Endodermal cell (in vitro differentiated cells): ENCODE data around the gene DOCK2. TPM values are rescaled to one million over a fixed set of nuclear protein-coding genes. Genes with fewer than 3 reads are reported as not detected.

Experiments used
- DNase-seq: peaks from one replicate; pipeline ENCODE4 v3.0.0-alpha.2; 2017
- H3K27ac ChIP-seq: 2 replicates; pipeline ENCODE4 v1.5.1; 2013; ENCODE audit warnings: mild to moderate bottlenecking, low read depth, low read length, moderate library complexity
- H3K27me3 ChIP-seq: 2 replicates; pipeline ENCODE4 v1.6.1; 2013; ENCODE audit warnings: mild to moderate bottlenecking, low read length, moderate library complexity; ENCODE audit not compliant: insufficient read depth, control insufficient read depth, poor library complexity, severe bottlenecking
- H3K36me3 ChIP-seq: 2 replicates; pipeline ENCODE4 v1.7.0; 2013; ENCODE audit warnings: mild to moderate bottlenecking, low read length, moderate library complexity; ENCODE audit not compliant: control insufficient read depth, insufficient read depth
- H3K4me1 ChIP-seq: one replicate; pipeline ENCODE4 v1.7.0; 2013; ENCODE audit warnings: low read length; ENCODE audit not compliant: control insufficient read depth, insufficient read depth
- H3K4me3 ChIP-seq: 2 replicates; pipeline ENCODE4 v1.5.1; 2013; ENCODE audit warnings: mild to moderate bottlenecking, low read length, moderate library complexity
- H3K9ac ChIP-seq: 2 replicates; pipeline ENCODE4 v1.6.1; 2013; ENCODE audit warnings: mild to moderate bottlenecking, low read length, moderate library complexity; ENCODE audit not compliant: poor library complexity, severe bottlenecking; ENCODE audit errors: extremely low read depth
- H3K9me3 ChIP-seq: 2 replicates; pipeline ENCODE4 v1.6.1; 2013; ENCODE audit warnings: mild to moderate bottlenecking, low read length, moderate library complexity; ENCODE audit not compliant: control insufficient read depth
- H3K27ac Mint-ChIP-seq: 2 replicates; pipeline ENCODE4 v1.8.0; 2020; ENCODE audit warnings: mixed read lengths
- H3K27me3 Mint-ChIP-seq: 2 replicates; pipeline ENCODE4 v1.8.0; 2021; ENCODE audit warnings: mild to moderate bottlenecking, mixed read lengths; ENCODE audit not compliant: insufficient read depth
- H3K36me3 Mint-ChIP-seq: 2 replicates; pipeline ENCODE4 v1.8.0; 2020; ENCODE audit warnings: low read depth, mixed read lengths
- H3K4me1 Mint-ChIP-seq: 2 replicates; pipeline ENCODE4 v1.8.0; 2020; ENCODE audit warnings: mixed read lengths
- H3K4me3 Mint-ChIP-seq: 2 replicates; pipeline ENCODE4 v1.8.0; 2020; ENCODE audit warnings: mild to moderate bottlenecking, moderate library complexity, mixed read lengths
- H3K9me3 Mint-ChIP-seq: 2 replicates; pipeline ENCODE4 v1.8.0; 2020; ENCODE audit warnings: mild to moderate bottlenecking, mixed read lengths
- CTCF ChIP-seq: fragments of 200-600 bp; sonication (generic); conservative IDR thresholded peaks from 2 replicates; pipeline ENCODE4 v1.5.0; 2021; ENCODE audit warnings: antibody characterized with exemption, mild to moderate bottlenecking
- WGBS, 2 experiments: methylation state at CpG; one replicate each; pipeline versions ENCODE4 v1.1.5 to v1.1.7; 2013; ENCODE audit warnings: missing lambda C conversion rate in 2 of 2, mixed read lengths in 1 of 2; ENCODE audit not compliant: insufficient coverage in 1 of 2, insufficient read length in 1 of 2; 5-methylcytosine and 5-hydroxymethylcytosine counted together
- total RNA-seq, 2 donors: library from RNA; stranded (reverse); fragmentation: NEBNext Ultra II Directional in 1 of 2; extraction: Animal tissue kit (Norgen Biotek cat#: 25700) in 1 of 2; gene quantifications; 2 replicates in 1 of 2; 3 replicates in 1 of 2; pipeline ENCODE4 v1.2.1, GENCODE V29; 2021

Gene DOCK2
- total RNA-seq, 2 donors from 2014 or later, result 2.6 to 3.9 TPM

GRCh38 chr5:169667896-169668674 lies 31.0 kb downstream of the DOCK2 start:
- Mint-ChIP-seq H3K9me3 (peaks cover 15% of the 10 kb centered on the region), H3K4me3 (no peak overlapping the region), H3K27ac (no peak overlapping the region)

DNA sequence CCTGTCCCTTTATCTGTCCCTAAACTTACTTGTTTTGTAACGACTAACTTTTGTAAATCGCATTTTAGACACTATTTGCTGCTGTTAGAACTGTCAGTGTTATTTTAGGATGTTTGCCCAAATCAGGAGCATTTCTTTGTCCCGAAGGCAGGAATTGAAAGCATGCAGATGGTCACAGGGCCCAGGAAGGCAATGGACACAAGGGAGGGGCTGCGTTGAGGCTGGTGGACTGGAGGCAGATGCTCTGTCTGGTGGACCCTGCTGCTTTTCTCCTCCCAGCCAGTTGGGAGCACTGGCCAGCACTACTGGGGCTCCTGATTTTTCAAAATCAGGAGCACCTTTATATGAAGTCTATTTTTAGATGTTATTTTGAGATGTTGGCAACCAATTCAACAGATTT lies 31.7 kb downstream of the DOCK2 start:
- TF ChIP-seq CTCF, result peak; percentile 22
- Histone ChIP-seq H3K9me3 (peaks cover 9% of the 10 kb centered on the region), H3K27ac (peak overlapping the region; percentile 38), H3K36me3 (no peaks in the 10 kb centered on the region), H3K27me3 (no peaks in the 10 kb centered on the region), H3K4me1 (peaks cover 3% of the 10 kb centered on the region), H3K4me3 (no peak overlapping the region), H3K9ac (no peak overlapping the region)
- Mint-ChIP-seq H3K4me1 (peaks cover 7% of the 10 kb centered on the region), H3K27me3 (no peaks in the 10 kb centered on the region), H3K9me3 (peaks cover 10% of the 10 kb centered on the region), H3K36me3 (no peaks in the 10 kb centered on the region), H3K27ac (no peak overlapping the region), H3K4me3 (no peak overlapping the region)
- 71 to 84% methylated on average over 1 to 4 of the region's 4 CpGs for WGBS, 2 experiments
- DNase-seq, result peak; percentile 61

More at GRCh38 chr5:169667896-169668674, 31.0 kb downstream of the DOCK2 start:
- H3K9ac ChIP-seq, result no peak overlapping the region
- H3K9me3 ChIP-seq, result peaks cover 9% of the 10 kb centered on the region
- peaks cover 3% of the 10 kb centered on the region for H3K4me1 ChIP-seq
- H3K4me3 ChIP-seq, result no peak overlapping the region
- H3K27me3 ChIP-seq, result no peaks in the 10 kb centered on the region
- Mint-ChIP-seq H3K4me1 (peaks cover 7% of the 10 kb centered on the region), H3K27me3 (no peaks in the 10 kb centered on the region), H3K36me3 (no peaks in the 10 kb centered on the region)
- H3K27ac ChIP-seq, result peak overlapping the region; percentile 38
- no peak for DNase-seq
- TF ChIP-seq CTCF, result no peak
- 94 to 96% methylated on average over 3 to 9 of the region's 9 CpGs for WGBS, 2 experiments
- no peaks in the 10 kb centered on the region for H3K36me3 ChIP-seq

DNA sequence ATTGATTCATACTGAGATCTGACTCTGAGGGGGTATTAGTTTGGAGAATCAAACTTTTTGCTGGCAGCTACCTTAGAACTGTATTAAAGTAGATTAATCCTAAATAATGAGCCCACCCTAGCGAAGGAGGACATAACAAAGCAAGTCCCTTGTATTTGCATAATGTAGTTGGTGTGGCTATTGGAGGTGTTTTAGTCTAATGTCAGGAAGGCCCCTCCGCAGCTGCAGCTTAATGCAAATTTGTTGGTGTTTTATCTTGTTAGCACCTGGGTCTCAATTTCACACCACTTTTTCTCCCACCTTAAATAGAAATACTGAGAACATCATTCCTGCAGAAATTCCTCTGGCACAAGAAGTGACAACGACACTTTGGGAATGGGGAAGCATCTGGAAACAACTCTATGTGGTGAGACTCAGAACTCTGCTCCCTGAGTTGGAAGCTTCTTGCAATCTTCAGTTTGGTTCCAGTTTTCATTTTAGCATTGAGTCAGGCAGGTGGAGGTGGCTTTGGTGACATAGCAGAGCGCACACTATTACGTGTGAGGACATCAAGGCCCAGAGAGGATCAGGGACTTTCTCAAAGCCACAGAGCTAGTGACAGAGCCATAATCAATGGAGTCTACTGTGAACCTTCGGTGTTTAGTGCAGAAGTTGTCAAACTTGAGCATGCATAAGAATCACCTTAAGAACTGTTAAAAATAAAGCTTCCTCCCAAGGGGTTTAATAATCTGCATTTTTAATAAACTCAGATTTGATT lies 33.9 kb downstream of the DOCK2 start:
- Histone ChIP-seq H3K4me3 (no peak overlapping the region), H3K27me3 (no peaks in the 10 kb centered on the region), H3K9me3 (no peaks in the 10 kb centered on the region), H3K36me3 (no peaks in the 10 kb centered on the region), H3K9ac (no peak overlapping the region), H3K4me1 (peaks cover 3% of the 10 kb centered on the region), H3K27ac (no peak overlapping the region)
- Mint-ChIP-seq H3K9me3 (no peaks in the 10 kb centered on the region), H3K4me1 (peaks cover 7% of the 10 kb centered on the region), H3K36me3 (no peaks in the 10 kb centered on the region), H3K27ac (no peak overlapping the region), H3K4me3 (no peak overlapping the region), H3K27me3 (no peaks in the 10 kb centered on the region)
- 79 to 100% methylated on average over 4 to 6 of the region's 6 CpGs for whole genome bisulfite sequencing, 2 experiments
- TF ChIP-seq CTCF, result no peak
- no peak for DNase-seq
